Sciatic nerve (tissue), 2 donors: ENCODE results near the gene CAV2. TPM values are rescaled to one million over a fixed set of nuclear protein-coding genes. Genes with fewer than 3 reads are reported as not detected.

Experiments
- ATAC-seq: fragments of 200-7000 bp; cut with Tn5 transposase; one replicate; pipeline ENCODE4 v1.9.1; 2020; ENCODE audit warnings: mild to moderate bottlenecking, moderate library complexity
- DNase-seq: peaks from one replicate; pipeline ENCODE4 v3.0.0-alpha.2; 2020; ENCODE audit warnings: low spot score
- intact Hi-C: fragments of 100-400 bp; cut with DNase I; formaldehyde crosslinking; loops from one replicate; pipeline ENCODE4 v1.14.2; 2022
- total RNA-seq: library from RNA; stranded (reverse); fragmentation: NEBNext Ultra II Directional; extraction: Animal tissue kit (Norgen Biotek cat#: 25700); gene quantifications from one replicate; pipeline ENCODE4 v1.2.1, GENCODE V29; 2021
- donor health status: DM: no; HTN: no; CAD: no.
- donor health status: DM: no; HTN: no; CAD: no.

Gene CAV2
- total RNA-seq, 1 donor from 2014 or later: 139 TPM

DNA sequence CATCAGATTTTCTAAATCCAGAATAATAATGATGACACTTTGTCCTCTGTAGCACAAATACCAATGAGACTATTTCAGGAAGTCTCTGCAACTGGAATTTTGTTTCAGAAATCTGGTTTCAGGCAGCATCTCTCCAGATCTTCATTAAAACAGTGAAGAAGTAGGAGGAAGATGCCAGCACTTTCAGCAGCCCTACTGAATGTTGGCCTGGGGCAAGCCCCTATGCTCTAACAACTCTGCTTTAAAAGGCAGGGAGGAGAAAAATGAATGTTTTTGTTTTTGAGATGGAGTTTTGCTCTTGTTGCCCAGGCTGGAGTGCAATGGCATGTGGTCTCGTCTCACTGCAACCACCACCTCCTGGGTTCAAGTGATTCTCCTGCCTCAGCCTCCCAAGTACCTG lies 18.1 kb downstream of the CAV2 start:
- intact Hi-C loops: no loop called here
- ATAC-seq (no peak), DNase-seq (no peak)

DNA sequence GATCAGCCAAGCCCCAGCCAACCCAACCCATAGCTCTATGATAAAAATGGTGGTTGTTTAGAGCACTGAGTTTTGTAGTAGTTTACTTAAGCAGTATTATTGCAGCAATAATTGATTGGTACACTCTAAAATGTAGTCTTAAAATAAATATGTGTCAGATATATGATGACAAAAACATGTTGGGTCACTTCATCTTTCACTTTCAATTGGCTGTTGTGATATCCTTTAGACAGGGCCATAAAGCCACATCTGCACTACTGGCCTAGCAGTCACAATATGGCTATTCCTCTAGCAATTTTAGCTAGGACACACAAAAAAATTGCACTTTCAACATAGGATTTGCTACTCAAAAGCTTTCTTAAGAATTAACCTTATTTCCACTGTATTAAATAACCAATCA lies 19.4 kb downstream of the CAV2 start:
- DNase-seq: no peak
- ATAC-seq: no peak
- intact Hi-C loops: no loop called here

- DNase-seq (no peak), ATAC-seq (no peak)
- intact Hi-C loops: loop anchor here (10.0 kb wide), 1 partner anchor 64 kb away; no protein-coding TSS in a partner anchor
Observed at GRCh38 chr7:116521046-116521664, 21.6 kb downstream of the CAV2 start.

GRCh38 chr7:116522247-116522646 lies 22.7 kb downstream of the CAV2 start:
- intact Hi-C loops: loop anchor here (10.0 kb wide), 1 partner anchor 63 kb away; no protein-coding TSS in a partner anchor
- DNase-seq (no peak), ATAC-seq (no peak)

GRCh38 chr7:116524221-116524608 lies 24.7 kb downstream of the CAV2 start:
- intact Hi-C loops: loop anchor here (10.0 kb wide), 1 partner anchor 61 kb away; no protein-coding TSS in a partner anchor
- no peak for ATAC-seq
- no peak for DNase-seq

- intact Hi-C loops: loop anchor here (10.0 kb wide), 1 partner anchor 60 kb away; no protein-coding TSS in a partner anchor
- peak; percentile 90 for ATAC-seq
- peak; percentile 88 for DNase-seq
Observed at GRCh38 chr7:116524609-116525297, 25.2 kb downstream of the CAV2 start, which contains the start of gene CAV1. Gene CAV1 (plus strand): TSS chr7:116525036. CDS start chr7:116525063, 27 bp downstream.

GRCh38 chr7:116525298-116525912 lies 25.9 kb downstream of the CAV2 start:
- peak; percentile 52 for ATAC-seq
- intact Hi-C loops: loop anchor here (10.0 kb wide), 1 partner anchor 59 kb away; no protein-coding TSS in a partner anchor
- DNase-seq: peak; percentile 68

DNA sequence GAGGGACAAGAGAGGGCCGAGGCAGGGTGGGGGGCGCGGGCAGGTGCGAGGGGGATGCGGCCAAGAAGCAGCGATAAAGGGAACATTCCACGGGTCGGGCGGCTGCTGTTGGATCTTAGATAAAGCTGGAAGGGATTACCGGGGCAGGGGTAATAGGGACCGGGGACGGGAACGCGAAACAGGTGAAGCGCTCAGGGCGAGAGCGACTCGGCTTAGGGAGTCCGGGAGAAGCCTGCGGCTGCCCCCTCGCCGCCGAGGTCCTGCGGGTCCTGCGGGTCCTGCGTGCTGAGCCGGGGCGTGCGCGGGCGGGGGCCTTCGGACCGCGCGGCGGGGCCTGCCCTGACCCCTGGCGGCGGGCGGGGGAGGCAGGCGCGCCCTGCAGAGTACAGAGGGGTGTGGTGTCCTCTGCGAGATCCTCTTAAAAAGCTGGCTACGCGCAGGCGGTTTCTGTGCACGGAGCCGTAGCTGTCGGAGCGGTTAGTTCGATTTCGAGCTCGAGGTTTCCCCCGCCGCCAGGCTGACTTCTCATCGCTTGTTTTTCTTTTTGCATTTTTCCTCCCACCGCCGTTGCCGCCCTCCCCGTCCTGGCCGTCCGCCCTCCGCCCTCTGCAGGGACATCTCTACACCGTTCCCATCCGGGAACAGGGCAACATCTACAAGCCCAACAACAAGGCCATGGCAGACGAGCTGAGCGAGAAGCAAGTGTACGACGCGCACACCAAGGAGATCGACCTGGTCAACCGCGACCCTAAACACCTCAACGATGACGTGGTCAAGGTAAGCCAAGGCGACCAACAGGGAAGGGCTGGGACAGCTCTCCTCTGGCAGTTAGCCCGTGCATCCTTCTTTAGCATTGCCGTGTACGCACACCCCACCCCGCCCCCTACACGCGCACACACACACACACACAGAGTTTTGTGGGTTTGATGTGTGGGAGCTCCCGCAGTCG lies 26.6 kb downstream of the CAV2 start:
- intact Hi-C loops: loop anchor here (10.0 kb wide), 1 partner anchor 59 kb away; no protein-coding TSS in a partner anchor
- ATAC-seq (peak; percentile 85), DNase-seq (peak; percentile 84)

GRCh38 chr7:116526897-116527296 lies 27.4 kb downstream of the CAV2 start:
- ATAC-seq (no peak), DNase-seq (no peak)
- intact Hi-C loops: loop anchor here (10.0 kb wide), 1 partner anchor 58 kb away; no protein-coding TSS in a partner anchor

GRCh38 chr7:116527521-116527920 lies 28.0 kb downstream of the CAV2 start:
- intact Hi-C loops: loop anchor here (10.0 kb wide), 1 partner anchor 57 kb away; no protein-coding TSS in a partner anchor
- ATAC-seq: no peak

DNA sequence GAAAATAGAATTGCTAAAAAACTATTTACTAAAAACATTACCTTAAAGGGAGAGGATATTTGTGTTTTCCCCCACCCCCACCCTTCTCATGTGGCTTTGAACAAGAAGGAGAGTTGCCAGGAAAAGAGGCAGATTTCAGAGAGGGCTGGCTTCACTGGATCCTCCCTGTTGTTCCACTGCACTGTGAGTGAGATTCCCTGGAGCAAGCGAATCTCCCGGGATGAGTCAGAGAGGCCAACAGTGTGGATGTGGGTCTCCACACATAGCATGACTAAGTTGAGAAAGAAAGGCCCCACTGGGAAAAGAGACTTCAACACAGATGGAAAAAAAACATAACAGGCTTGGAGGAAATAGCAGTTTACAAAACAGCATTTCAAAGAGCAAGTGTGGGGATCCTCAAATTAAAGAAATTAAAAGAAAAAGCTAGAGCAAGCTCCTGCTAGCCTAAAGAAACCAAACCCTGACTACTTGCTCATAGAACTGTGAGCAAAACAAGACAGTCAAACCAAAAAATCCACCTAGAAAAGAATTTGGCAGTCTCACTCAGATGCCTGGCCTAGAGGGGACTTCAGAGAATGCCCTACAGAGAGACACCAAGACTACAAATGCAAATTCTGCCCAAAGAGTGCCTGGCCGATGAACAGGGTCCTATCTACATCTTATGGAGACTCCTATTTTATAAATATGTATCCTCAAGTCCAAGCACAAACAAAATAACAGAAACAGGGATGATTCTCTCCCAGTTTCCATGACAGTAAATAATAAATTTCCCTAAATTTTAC lies 28.7 kb downstream of the CAV2 start:
- DNase-seq: no peak

More at GRCh38 chr7:116527521-116527920, 28.0 kb downstream of the CAV2 start:
- DNase-seq: no peak

DNA sequence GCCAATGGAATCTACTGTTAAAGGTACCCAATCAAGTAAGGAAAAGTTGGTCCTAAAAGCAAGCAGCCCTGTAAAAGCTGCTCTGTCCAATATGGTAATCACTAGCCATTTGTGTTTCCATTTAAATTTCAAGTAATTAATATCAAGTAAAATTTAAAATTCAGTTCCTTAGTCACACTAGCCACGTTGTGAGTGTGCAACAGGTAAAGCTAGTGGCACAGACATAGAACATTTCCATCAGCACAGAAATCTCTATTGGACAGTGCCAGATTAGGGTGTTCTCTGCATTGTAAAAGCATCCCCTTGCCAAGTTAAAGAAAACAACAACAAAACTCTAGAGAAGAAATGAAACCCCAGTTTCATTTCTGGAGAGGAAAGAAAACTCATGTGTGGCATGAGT lies 29.7 kb downstream of the CAV2 start:
- DNase-seq (no peak), ATAC-seq (no peak)
- intact Hi-C loops: loop anchor here (10.0 kb wide), 1 partner anchor 56 kb away; no protein-coding TSS in a partner anchor

More for the DNA sequence above, 28.7 kb downstream of the CAV2 start:
- ATAC-seq: no peak
- intact Hi-C loops: loop anchor here (10.0 kb wide), 1 partner anchor 57 kb away; no protein-coding TSS in a partner anchor

- intact Hi-C loops: no loop called here
- ATAC-seq (no peak), DNase-seq (no peak)
Observed at GRCh38 chr7:116530107-116530820, 30.7 kb downstream of the CAV2 start.

- intact Hi-C loops: no loop called here
- no peak for ATAC-seq
- no peak for DNase-seq
Observed at GRCh38 chr7:116532102-116532688, 32.7 kb downstream of the CAV2 start.

GRCh38 chr7:116534790-116535189 lies 35.3 kb downstream of the CAV2 start:
- DNase-seq (no peak), ATAC-seq (peak; percentile 85)
- intact Hi-C loops: no loop called here

- ATAC-seq (no peak), DNase-seq (no peak)
- intact Hi-C loops: no loop called here
Observed at GRCh38 chr7:116535416-116535815, 35.9 kb downstream of the CAV2 start.

DNA sequence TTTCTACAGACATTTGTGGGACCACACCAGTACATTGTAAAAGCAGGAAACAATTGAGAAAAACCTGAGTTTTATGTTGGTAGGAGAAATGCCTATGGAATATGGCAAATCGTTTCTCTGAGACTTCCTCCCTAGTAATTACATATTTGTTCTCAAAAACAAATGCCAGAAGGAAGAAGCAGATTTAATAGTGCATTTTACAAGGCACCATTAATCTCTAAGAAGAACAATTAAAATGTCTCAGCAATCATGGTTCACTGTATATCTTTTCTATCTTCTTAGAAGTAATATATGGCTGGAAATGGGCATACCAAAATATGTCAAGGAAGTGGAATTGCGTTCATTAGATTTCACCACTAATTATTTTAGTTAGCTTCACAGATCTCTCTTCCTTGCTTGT lies 38.6 kb downstream of the CAV2 start:
- intact Hi-C loops: no loop called here
- ATAC-seq: no peak
- no peak for DNase-seq
